ENCODE results near the gene SLC27A3.

DNA sequence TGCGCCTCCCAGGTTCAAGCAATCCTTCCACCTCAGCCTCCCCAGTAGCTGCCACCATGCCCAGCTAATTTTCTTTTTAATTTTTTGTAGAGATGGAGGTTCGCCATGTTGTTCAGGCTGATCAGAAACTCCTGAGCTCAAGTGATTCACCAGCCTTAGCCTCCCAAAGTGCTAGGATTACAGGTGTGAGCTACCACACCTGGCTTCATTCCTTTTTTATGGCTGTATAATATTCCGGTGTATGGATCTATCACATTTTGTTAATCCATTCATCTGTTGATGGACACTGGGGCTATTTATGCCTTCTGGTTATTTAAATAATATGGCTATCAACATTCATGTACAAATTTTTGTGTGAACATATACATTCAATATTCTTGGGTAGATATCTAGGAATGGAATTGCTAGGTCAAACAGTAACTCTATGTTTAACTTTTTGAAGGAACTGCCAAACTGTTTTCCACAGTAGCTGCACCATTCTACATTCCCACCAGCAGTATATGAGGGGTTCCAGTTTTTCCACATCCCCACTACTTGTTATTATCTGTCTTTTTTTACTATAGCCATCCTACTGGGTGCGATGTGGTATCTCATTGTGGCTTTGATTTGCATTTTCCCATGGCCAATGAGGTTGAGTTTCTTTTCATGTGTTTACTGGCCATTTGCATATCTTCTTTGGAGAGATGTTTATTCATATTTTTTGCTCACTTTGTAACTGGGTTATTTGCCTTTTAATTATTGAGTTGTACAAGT lies 11.0 kb downstream of the SLC27A3 start:
- TF ChIP-seq CTCF (IDR thresholded peaks at IDR 0.05) (no peak), POLR2A (IDR thresholded peaks at IDR 0.05) (no peak)

All from Peyer's patch (tissue), 4 donors.